Measurements from ENCODE around the gene FNBP1.

DNA sequence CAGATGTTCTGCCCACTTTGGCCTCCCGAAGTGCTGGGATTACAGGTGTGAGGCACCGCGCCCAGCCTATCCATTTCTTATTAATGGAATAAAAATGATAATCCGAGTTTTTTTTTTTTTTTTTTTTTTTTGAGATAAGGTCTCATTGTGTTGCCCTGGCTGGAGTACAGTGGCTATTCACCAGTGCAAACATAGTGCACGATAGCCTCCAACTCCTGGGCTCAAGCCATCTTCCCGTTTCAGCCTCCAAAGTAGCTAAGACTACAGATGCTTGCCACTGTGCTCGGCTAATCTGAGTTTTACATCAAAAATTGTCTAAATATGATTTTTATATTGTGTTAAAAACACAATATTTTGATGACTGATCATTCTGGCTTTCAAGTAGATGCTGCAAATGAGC, 17.3 kb upstream of the FNBP1 start:
- TF ChIP-seq, protein P1, sequence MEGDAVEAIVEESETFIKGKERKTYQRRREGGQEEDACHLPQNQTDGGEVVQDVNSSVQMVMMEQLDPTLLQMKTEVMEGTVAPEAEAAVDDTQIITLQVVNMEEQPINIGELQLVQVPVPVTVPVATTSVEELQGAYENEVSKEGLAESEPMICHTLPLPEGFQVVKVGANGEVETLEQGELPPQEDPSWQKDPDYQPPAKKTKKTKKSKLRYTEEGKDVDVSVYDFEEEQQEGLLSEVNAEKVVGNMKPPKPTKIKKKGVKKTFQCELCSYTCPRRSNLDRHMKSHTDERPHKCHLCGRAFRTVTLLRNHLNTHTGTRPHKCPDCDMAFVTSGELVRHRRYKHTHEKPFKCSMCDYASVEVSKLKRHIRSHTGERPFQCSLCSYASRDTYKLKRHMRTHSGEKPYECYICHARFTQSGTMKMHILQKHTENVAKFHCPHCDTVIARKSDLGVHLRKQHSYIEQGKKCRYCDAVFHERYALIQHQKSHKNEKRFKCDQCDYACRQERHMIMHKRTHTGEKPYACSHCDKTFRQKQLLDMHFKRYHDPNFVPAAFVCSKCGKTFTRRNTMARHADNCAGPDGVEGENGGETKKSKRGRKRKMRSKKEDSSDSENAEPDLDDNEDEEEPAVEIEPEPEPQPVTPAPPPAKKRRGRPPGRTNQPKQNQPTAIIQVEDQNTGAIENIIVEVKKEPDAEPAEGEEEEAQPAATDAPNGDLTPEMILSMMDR (IDR thresholded peaks at IDR 0.05) = no peak
- TF ChIP-seq POLR2A (IDR thresholded peaks at IDR 0.05) = no peak
- no peak for TF ChIP-seq POLR2AphosphoS5 (IDR thresholded peaks at IDR 0.05)

Measured in sigmoid colon (tissue), 4 donors.